Mesodermal cell (in vitro differentiated cells): ENCODE data around the gene GJA5.
A peak's percentile ranks its signal among the peaks of the same experiment; 100 is the strongest.

Source experiments
- H3K27ac ChIP-seq: 2 replicates; pipeline ENCODE4 v1.7.0; 2013; ENCODE audit warnings: mild to moderate bottlenecking, low read depth, low read length, moderate library complexity; ENCODE audit not compliant: severe bottlenecking
- H3K36me3 ChIP-seq: 2 replicates; pipeline ENCODE4 v1.7.1; 2013; ENCODE audit warnings: mild to moderate bottlenecking, low read length, moderate library complexity; ENCODE audit not compliant: control insufficient read depth, insufficient read depth
- H3K4me1 ChIP-seq: one replicate; pipeline ENCODE4 v1.7.1; 2013; ENCODE audit warnings: mild to moderate bottlenecking, low read length; ENCODE audit not compliant: insufficient read depth, control insufficient read depth, poor library complexity, severe bottlenecking
- H3K4me3 ChIP-seq: 2 replicates; pipeline ENCODE4 v1.7.0; 2013; ENCODE audit warnings: low read length, control low read depth, mild to moderate bottlenecking; ENCODE audit not compliant: insufficient read depth, poor library complexity, severe bottlenecking; ENCODE audit errors: extremely low read depth
- H3K9me3 ChIP-seq: 2 replicates; pipeline ENCODE4 v1.7.1; 2013; ENCODE audit warnings: mild to moderate bottlenecking, low read length, moderate library complexity; ENCODE audit not compliant: control insufficient read depth
- WGBS, 2 experiments: methylation state at CpG; one replicate each; pipeline ENCODE4 v1.1.5; 2013; ENCODE audit warnings: missing lambda C conversion rate in 2 of 2; ENCODE audit not compliant: insufficient coverage in 2 of 2; 5-methylcytosine and 5-hydroxymethylcytosine counted together

Gene GJA5

GRCh38 chr1:147786536-147786935 is 26.1 kb upstream of the GJA5 start:
- Histone ChIP-seq H3K4me3 (no peak overlapping the region), H3K9me3 (no peaks in the 10 kb centered on the region), H3K4me1 (no peaks in the 10 kb centered on the region), H3K27ac (no peak overlapping the region), H3K36me3 (no peaks in the 10 kb centered on the region)
- 67 to 71% methylated on average over 3 of the region's 3 CpGs for WGBS, 2 experiments

GRCh38 chr1:147785794-147786506 is 25.5 kb upstream of the GJA5 start:
- 91 to 95% methylated on average over 4 to 5 of the region's 7 CpGs for WGBS, 2 experiments
- Histone ChIP-seq H3K27ac (no peak overlapping the region), H3K9me3 (no peaks in the 10 kb centered on the region)

DNA sequence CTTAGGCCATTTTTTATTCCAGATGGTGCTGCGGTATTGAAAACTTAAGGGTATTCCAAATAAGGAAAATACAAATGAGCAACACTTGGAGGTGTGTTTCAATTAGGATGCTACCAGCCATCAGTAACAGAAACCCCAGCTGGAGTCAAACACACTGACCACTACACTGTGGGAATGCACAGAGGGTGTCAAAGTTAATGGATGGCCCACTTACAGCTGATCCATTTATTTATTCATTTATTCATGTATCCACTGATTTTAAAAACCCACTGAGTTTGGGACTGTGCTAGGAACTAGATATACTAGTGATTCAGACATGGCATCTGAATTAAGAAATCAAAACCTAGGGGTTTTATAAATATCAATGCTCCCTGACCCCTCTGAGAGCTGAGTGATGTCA is 24.5 kb upstream of the GJA5 start:
- Histone ChIP-seq H3K4me3 (no peak overlapping the region), H3K36me3 (no peaks in the 10 kb centered on the region), H3K27ac (no peak overlapping the region), H3K4me1 (peaks cover 7% of the 10 kb centered on the region), H3K9me3 (no peaks in the 10 kb centered on the region)
- no CpG with 5 or more reads among the region's 1 CpG for WGBS, 2 experiments

More at GRCh38 chr1:147785794-147786506, 25.5 kb upstream of the GJA5 start:
- Histone ChIP-seq H3K4me1 (peaks cover 2% of the 10 kb centered on the region), H3K36me3 (no peaks in the 10 kb centered on the region), H3K4me3 (no peak overlapping the region)

DNA sequence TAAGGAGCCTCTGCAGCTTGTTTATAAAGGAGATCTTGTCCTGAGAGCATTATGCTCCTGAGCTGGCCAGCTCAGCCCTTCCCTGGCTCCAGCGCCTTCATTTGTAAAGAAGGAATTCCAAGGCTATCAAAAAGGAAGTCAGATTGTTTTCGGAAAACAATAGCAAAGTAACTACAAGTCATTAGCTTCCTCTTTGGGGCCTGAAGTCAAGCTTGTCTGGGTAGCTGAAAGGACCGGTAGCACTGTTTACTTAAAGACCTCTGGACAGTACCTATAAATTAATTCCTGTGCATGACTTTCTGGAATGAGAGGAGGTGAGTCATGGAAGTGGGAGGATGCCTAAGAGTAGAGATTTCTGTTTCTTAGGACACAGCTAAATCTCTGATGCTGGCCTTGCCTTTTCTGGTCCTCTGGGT is 20.7 kb upstream of the GJA5 start:
- peak overlapping the region; percentile 13 for H3K27ac ChIP-seq
- H3K4me3 ChIP-seq: no peak overlapping the region
- 50 to 100% methylated on average over 1 of the region's 3 CpGs for WGBS, 2 experiments
- H3K36me3 ChIP-seq: no peaks in the 10 kb centered on the region
- peaks cover 7% of the 10 kb centered on the region for H3K4me1 ChIP-seq
- H3K9me3 ChIP-seq: no peaks in the 10 kb centered on the region

DNA sequence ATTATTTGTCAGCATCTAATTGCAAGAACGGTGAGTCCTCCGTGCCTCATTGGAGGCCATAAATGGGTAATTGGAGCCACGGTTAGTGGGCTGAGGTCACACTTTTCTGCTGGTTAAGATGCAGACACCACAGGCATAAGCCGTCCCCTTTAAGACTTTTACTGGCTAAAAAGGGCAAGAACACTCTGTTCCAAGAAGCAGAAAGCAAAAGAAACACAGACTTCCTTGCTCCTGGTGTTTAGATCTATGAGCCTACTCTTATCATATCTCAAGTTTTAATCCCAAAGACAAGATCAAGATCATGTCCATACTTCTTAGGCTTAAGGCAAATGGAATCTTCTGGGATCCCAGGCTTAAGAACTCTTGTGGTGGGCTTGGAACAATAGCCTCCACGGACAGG is 17.3 kb upstream of the GJA5 start:
- 50 to 60% methylated on average over 2 to 5 of the region's 5 CpGs for whole genome bisulfite sequencing, 2 experiments
- Histone ChIP-seq H3K4me1 (peaks cover 7% of the 10 kb centered on the region), H3K9me3 (no peaks in the 10 kb centered on the region), H3K27ac (no peak overlapping the region), H3K4me3 (no peak overlapping the region), H3K36me3 (no peaks in the 10 kb centered on the region)

GRCh38 chr1:147773215-147773715 is 12.9 kb upstream of the GJA5 start:
- peak overlapping the region; percentile 6 for H3K4me3 ChIP-seq
- WGBS, 2 experiments: 16 to 22% methylated on average over 8 to 9 of the region's 9 CpGs
- H3K36me3 ChIP-seq: no peaks in the 10 kb centered on the region
- H3K9me3 ChIP-seq: no peaks in the 10 kb centered on the region
- no peak overlapping the region for H3K27ac ChIP-seq
- H3K4me1 ChIP-seq: no peaks in the 10 kb centered on the region

DNA sequence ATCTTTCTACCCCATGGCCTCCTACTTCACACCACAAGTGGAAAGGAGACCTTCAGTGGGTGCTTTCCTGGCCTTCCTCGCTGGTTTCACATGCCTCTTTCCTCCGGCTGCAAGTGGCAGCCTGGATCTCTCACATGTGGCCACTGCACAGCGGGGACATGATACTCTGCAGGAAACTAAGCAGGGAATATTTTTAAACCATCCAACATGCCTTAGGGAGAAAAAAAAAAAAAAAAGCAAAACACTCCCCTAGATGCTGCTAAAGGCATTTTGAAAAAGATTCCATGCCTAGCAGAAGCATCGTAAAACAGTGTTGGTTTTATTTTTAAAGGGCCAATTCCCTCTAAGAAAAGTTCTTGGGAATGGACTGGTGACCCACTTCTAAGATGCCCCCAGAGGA is 12.2 kb upstream of the GJA5 start:
- Histone ChIP-seq H3K9me3 (no peaks in the 10 kb centered on the region), H3K36me3 (no peaks in the 10 kb centered on the region), H3K27ac (no peak overlapping the region), H3K4me3 (peak overlapping the region; percentile 6), H3K4me1 (no peaks in the 10 kb centered on the region)
- WGBS, 2 experiments: 71 to 84% methylated on average over 1 to 2 of the region's 4 CpGs

DNA sequence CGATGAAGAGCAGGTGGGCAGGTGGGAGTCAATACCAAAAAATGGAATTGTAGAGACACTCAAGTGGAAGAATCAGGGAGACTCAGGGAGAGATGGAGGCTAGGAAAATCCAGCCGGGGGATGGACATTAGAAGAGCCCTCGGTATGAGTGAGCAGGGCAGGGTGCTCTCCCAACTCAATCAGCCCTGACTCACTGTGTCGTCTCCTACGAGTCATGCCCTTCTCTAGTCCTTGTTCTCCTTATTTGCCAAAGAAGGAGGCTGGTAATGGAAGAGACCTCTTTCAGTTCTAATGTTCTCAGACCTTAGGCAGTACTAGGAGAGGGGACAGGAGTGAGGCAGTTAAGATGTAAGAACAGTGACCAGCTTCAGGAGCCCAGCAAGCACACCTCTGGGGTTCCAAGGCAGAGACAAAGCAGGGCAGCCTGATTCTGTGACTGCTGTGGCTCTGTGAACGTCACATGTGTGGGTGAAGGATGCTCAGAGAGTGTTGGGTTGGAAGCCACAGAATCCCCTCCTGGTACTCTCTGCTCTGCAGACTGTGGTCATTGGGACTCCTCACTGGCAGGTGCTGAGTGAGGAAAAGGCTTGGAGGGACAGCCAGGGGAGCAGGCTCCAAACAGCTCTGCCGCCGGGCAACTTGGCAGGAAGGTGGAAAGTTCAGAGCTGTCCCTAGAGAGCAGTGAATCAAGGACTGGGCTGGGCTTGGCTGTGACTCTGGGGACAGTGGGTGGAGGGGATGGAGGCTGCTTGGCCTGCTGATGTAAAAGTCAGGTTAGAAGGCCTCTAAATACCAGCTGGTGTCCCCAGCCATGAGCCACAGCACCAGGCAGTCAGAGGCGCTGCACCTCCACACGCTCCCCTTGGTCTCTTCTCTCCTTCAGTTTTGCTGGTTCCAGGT is 11.1 kb upstream of the GJA5 start:
- Histone ChIP-seq H3K9me3 (no peaks in the 10 kb centered on the region), H3K36me3 (no peaks in the 10 kb centered on the region), H3K4me3 (no peak overlapping the region), H3K27ac (no peak overlapping the region), H3K4me1 (no peaks in the 10 kb centered on the region)
- 91 to 100% methylated on average over 5 to 7 of the region's 10 CpGs for WGBS, 2 experiments

DNA sequence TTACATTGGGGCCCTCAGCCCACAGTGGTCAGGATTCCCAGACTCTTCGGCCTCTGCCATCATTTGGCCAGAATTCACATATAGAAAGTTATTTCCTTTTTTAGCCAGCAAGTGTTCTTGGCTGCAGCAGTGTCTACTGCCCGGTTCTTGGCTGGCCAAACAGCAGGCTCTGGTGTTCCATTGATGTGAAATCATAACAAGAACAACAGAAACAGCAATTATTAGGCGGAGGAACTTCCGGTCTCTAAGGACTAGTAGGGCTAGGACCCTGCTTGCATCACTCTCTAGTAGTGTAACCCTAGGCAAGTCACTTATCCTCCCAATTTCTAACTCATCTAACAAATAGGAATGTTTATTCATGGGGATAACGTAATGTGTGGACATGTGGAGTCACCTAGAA is 8.7 kb upstream of the GJA5 start:
- Histone ChIP-seq H3K4me1 (no peaks in the 10 kb centered on the region), H3K27ac (no peak overlapping the region), H3K9me3 (no peaks in the 10 kb centered on the region), H3K4me3 (no peak overlapping the region), H3K36me3 (no peaks in the 10 kb centered on the region)
- 95 to 100% methylated on average over 2 of the region's 5 CpGs for WGBS, 2 experiments

- no peak overlapping the region for H3K27ac ChIP-seq
- H3K36me3 ChIP-seq: no peaks in the 10 kb centered on the region
- no peaks in the 10 kb centered on the region for H3K4me1 ChIP-seq
- 100% methylated on average over 1 of the region's 2 CpGs; no CpG with 5 or more reads in 1 of the 2 experiments for WGBS, 2 experiments
- H3K9me3 ChIP-seq: no peaks in the 10 kb centered on the region
- no peak overlapping the region for H3K4me3 ChIP-seq
These were observed 8.2 kb upstream of the GJA5 start for GRCh38 chr1:147768582-147768981.
